ENCODE data around the gene ACKR1. TPM values are rescaled to one million over a fixed set of nuclear protein-coding genes. Genes with fewer than 3 reads are reported as not detected.

Gene ACKR1
- total and polyA plus RNA-seq, 2 of the 13 experiments (the other 11 are each of a cell fraction or from before 2014, with no cell fraction given) = not detected

DNA sequence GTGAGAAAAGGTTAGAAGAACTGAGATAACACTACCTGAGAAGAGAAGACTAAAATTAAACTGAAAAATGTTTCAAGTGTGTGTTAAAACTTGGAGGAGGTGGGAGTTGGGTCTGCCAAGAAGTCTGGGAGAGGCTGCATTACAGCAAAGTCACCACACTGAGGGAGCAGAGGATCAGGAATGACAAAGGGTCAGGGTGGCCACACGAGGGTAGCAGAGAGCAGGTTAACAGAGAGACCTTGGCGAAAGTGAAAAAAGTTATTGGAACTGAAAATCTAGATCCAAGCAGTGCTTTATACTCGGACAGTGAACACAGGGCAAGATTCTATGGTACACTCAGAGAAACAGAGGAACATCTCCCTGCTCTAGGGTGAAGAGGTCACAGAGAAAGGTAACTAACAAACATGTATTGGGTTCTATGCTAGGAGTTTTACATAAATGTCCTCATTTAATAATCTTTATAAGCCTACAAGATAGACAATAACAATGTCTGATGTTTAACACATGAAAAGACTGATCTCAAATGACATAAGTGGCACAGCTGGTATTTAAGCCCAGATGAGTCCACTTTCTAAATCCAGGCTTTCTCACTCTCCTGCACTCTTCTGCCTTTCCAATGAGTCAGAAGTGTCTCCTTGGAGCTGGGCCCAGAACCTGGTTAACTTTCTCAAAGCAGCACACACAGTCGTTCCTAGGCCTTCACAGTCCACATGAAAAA lies 43.5 kb upstream of the ACKR1 start (continued):
- TF ChIP-seq, protein P1, sequence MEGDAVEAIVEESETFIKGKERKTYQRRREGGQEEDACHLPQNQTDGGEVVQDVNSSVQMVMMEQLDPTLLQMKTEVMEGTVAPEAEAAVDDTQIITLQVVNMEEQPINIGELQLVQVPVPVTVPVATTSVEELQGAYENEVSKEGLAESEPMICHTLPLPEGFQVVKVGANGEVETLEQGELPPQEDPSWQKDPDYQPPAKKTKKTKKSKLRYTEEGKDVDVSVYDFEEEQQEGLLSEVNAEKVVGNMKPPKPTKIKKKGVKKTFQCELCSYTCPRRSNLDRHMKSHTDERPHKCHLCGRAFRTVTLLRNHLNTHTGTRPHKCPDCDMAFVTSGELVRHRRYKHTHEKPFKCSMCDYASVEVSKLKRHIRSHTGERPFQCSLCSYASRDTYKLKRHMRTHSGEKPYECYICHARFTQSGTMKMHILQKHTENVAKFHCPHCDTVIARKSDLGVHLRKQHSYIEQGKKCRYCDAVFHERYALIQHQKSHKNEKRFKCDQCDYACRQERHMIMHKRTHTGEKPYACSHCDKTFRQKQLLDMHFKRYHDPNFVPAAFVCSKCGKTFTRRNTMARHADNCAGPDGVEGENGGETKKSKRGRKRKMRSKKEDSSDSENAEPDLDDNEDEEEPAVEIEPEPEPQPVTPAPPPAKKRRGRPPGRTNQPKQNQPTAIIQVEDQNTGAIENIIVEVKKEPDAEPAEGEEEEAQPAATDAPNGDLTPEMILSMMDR (CRISPR knock-in tag; IDR thresholded peaks at IDR 0.05) = peak; percentile 89
- TF ChIP-seq SOX6 (IDR thresholded peaks at IDR 0.05) (no peak), SOX6 (CRISPR knock-in tag; IDR thresholded peaks at IDR 0.05) (no peak), TEAD3 (CRISPR knock-in tag; optimal IDR thresholded peaks at IDR 0.05; ENCODE audit: borderline replicate concordance) (peak; percentile 21), SIX1 (CRISPR knock-in tag; IDR thresholded peaks at IDR 0.05; ENCODE audit: borderline replicate concordance) (no peak), HNRNPUL1 (IDR thresholded peaks at IDR 0.05; ENCODE audit: low read depth, low read length) (no peak), ZSCAN21 (CRISPR knock-in tag; IDR thresholded peaks at IDR 0.05; ENCODE audit: borderline replicate concordance) (no peak)
- TF ChIP-seq, protein P2, sequence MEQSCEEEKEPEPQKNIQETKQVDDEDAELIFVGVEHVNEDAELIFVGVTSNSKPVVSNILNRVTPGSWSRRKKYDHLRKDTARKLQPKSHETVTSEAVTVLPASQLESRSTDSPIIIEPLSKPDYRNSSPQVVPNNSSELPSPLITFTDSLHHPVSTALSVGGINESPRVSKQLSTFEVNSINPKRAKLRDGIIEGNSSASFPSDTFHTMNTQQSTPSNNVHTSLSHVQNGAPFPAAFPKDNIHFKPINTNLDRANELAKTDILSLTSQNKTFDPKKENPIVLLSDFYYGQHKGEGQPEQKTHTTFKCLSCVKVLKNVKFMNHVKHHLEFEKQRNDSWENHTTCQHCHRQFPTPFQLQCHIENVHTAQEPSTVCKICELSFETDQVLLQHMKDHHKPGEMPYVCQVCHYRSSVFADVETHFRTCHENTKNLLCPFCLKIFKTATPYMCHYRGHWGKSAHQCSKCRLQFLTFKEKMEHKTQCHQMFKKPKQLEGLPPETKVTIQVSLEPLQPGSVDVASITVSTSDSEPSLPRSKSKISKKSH (CRISPR knock-in tag; IDR thresholded peaks at IDR 0.05; ENCODE audit: borderline replicate concordance) = no peak
- TF ChIP-seq, protein P3, sequence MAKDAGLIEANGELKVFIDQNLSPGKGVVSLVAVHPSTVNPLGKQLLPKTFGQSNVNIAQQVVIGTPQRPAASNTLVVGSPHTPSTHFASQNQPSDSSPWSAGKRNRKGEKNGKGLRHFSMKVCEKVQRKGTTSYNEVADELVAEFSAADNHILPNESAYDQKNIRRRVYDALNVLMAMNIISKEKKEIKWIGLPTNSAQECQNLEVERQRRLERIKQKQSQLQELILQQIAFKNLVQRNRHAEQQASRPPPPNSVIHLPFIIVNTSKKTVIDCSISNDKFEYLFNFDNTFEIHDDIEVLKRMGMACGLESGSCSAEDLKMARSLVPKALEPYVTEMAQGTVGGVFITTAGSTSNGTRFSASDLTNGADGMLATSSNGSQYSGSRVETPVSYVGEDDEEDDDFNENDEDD (CRISPR knock-in tag; IDR thresholded peaks at IDR 0.05; ENCODE audit: borderline replicate concordance) = no peak
- TF ChIP-seq, protein P4, sequence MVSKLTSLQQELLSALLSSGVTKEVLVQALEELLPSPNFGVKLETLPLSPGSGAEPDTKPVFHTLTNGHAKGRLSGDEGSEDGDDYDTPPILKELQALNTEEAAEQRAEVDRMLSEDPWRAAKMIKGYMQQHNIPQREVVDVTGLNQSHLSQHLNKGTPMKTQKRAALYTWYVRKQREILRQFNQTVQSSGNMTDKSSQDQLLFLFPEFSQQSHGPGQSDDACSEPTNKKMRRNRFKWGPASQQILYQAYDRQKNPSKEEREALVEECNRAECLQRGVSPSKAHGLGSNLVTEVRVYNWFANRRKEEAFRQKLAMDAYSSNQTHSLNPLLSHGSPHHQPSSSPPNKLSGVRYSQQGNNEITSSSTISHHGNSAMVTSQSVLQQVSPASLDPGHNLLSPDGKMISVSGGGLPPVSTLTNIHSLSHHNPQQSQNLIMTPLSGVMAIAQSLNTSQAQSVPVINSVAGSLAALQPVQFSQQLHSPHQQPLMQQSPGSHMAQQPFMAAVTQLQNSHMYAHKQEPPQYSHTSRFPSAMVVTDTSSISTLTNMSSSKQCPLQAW (CRISPR knock-in tag; IDR thresholded peaks at IDR 0.05) = no peak

Data from HepG2 (cell line).